ENCODE results near the gene CDK1. TPM values are rescaled to one million over a fixed set of nuclear protein-coding genes. Genes with fewer than 3 reads are reported as not detected.

CDK1 gene
- total RNA-seq, 4 donors from 2014 or later: 0.66 to 3.5 (median 3.0) TPM

DNA sequence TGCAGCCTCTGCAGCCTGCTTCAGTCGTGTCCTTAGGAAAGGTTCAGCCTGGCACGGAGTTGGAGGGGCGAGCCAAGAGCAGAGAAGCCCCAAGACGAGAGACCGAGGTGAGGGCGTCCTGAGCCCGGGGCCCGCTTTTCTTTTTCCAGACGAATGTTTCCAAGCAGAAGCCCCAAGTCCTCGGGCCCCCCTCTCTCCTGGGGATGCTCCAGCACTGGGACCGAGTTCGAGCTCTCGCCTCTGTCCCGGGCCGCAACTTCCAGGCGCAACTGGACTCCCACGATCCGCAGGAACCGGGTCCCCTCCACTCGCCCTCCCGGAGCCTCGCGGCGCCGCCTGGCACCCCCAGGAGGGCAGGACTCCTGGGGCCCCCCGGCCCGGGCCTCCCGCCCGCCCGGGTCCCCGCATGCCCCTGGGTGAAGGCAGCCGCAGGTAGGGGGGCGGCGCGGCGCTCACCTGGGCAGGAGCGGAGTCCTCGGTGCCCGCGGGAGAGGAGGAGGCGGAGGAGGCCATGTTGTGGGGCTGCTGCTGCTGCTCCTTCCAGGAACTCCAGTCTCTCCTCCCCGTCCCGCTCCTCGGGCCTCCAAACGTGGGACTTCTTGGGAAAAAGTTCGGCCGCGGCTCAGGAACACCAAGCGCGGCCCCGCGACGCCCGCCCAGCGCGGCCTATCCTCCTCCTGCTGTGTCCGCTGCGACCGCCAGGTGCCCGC is 45.3 kb upstream of the CDK1 start:
- WGBS, 2 donors: 2 to 3% methylated on average over 29 to 48 of the region's 60 CpGs
- TF ChIP-seq, protein P1, sequence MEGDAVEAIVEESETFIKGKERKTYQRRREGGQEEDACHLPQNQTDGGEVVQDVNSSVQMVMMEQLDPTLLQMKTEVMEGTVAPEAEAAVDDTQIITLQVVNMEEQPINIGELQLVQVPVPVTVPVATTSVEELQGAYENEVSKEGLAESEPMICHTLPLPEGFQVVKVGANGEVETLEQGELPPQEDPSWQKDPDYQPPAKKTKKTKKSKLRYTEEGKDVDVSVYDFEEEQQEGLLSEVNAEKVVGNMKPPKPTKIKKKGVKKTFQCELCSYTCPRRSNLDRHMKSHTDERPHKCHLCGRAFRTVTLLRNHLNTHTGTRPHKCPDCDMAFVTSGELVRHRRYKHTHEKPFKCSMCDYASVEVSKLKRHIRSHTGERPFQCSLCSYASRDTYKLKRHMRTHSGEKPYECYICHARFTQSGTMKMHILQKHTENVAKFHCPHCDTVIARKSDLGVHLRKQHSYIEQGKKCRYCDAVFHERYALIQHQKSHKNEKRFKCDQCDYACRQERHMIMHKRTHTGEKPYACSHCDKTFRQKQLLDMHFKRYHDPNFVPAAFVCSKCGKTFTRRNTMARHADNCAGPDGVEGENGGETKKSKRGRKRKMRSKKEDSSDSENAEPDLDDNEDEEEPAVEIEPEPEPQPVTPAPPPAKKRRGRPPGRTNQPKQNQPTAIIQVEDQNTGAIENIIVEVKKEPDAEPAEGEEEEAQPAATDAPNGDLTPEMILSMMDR (IDR thresholded peaks at IDR 0.05): peak in 4 of 5 experiments; percentile 22 to 41 (median 30)
- no peak for TF ChIP-seq EP300 (IDR thresholded peaks at IDR 0.05)
- no peak for TF ChIP-seq POLR2A (IDR thresholded peaks at IDR 0.05)
- H3K27me3 ChIP-seq: peaks cover 0 to 47% of the 10 kb centered on the region in 2 donors
- peak overlapping the region in 1 of 4 donors; percentile 84 for H3K27ac ChIP-seq
- no peak for DNase-seq (ENCODE audit: low spot score in 2 of 2)
- peak overlapping the region; percentile 26 to 79 (median 58) for H3K4me3 ChIP-seq
- no peaks in the 10 kb centered on the region for H3K36me3 ChIP-seq
- H3K4me1 ChIP-seq: peaks cover 0 to 16% (median 2%) of the 10 kb centered on the region in 4 donors
- H3K9me3 ChIP-seq: no peaks in the 10 kb centered on the region

DNA sequence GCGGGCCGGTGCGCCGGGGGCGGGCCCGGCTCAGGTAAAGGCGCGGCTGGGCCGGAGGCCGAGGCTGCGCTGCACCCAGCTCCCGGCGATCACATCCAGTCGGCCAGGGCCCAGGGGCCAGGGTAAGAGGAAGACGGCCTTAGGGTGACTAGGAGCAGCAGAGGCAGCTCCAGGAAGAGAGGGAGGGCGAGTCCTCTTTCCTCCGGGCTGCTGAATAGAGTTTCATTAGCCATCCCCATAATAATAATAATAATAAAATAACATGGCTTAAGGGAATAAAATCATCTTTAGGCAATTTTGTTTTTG is 44.8 kb upstream of the CDK1 start:
- peaks cover 0 to 47% of the 10 kb centered on the region in 2 donors for H3K27me3 ChIP-seq
- no peak for DNase-seq (ENCODE audit: low spot score in 2 of 2)
- no peaks in the 10 kb centered on the region for H3K36me3 ChIP-seq
- H3K9me3 ChIP-seq: no peaks in the 10 kb centered on the region
- peaks cover 0 to 16% (median 2%) of the 10 kb centered on the region in 4 donors for H3K4me1 ChIP-seq
- TF ChIP-seq POLR2A (IDR thresholded peaks at IDR 0.05) (no peak), EP300 (IDR thresholded peaks at IDR 0.05) (no peak)
- TF ChIP-seq, protein P1 (IDR thresholded peaks at IDR 0.05): no peak
- H3K27ac ChIP-seq: peak overlapping the region in 1 of 4 donors; percentile 84
- peak overlapping the region; percentile 26 to 79 (median 58) for H3K4me3 ChIP-seq
- WGBS, 2 donors: 1 to 10% methylated on average over 7 to 16 of the region's 17 CpGs

DNA sequence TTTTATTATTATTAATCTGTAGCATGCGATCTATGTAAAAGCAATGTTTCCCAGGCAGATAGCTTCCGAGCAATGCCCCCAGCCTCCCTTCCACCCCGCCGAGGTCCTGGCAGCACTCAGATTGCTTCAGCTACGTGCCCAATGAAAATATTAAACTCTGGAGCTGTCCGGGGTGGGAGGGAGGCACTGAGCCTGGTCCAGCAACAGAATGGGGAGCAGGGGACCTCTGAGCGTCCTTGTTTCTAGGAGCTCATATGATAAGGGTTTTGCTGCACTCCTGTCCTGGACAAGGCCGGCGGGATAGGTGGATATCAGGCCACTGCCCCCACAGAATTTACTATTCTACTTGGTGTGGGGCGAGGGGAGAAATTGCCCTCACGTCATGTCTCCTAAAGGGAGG is 44.5 kb upstream of the CDK1 start:
- H3K9me3 ChIP-seq: no peaks in the 10 kb centered on the region
- no peaks in the 10 kb centered on the region for H3K36me3 ChIP-seq
- H3K4me1 ChIP-seq: peaks cover 0 to 16% (median 2%) of the 10 kb centered on the region in 4 donors
- no peak overlapping the region for H3K27ac ChIP-seq
- 70 to 72% methylated on average over 11 of the region's 11 CpGs for WGBS, 2 donors
- H3K4me3 ChIP-seq: peak overlapping the region in 2 of 4 donors; percentile 62 to 79
- no peak for DNase-seq (ENCODE audit: low spot score in 2 of 2)
- TF ChIP-seq, protein P1 (IDR thresholded peaks at IDR 0.05): no peak
- no peak for TF ChIP-seq POLR2A (IDR thresholded peaks at IDR 0.05)
- no peak for TF ChIP-seq EP300 (IDR thresholded peaks at IDR 0.05)
- peaks cover 0 to 47% of the 10 kb centered on the region in 2 donors for H3K27me3 ChIP-seq

GRCh38 chr10:60734226-60734625 is 44.1 kb upstream of the CDK1 start:
- Histone ChIP-seq H3K4me1 (peaks cover 0 to 16% (median 2%) of the 10 kb centered on the region in 4 donors), H3K27me3 (peaks cover 0 to 47% of the 10 kb centered on the region in 2 donors), H3K9me3 (no peaks in the 10 kb centered on the region), H3K36me3 (no peaks in the 10 kb centered on the region), H3K27ac (no peak overlapping the region), H3K4me3 (no peak overlapping the region)
- 79 to 85% methylated on average over 3 of the region's 3 CpGs for WGBS, 2 donors
- no peak for DNase-seq (ENCODE audit: low spot score in 2 of 2)
- TF ChIP-seq EP300 (IDR thresholded peaks at IDR 0.05) (no peak), POLR2A (IDR thresholded peaks at IDR 0.05) (no peak)
- TF ChIP-seq, protein P1 (IDR thresholded peaks at IDR 0.05): no peak

DNA sequence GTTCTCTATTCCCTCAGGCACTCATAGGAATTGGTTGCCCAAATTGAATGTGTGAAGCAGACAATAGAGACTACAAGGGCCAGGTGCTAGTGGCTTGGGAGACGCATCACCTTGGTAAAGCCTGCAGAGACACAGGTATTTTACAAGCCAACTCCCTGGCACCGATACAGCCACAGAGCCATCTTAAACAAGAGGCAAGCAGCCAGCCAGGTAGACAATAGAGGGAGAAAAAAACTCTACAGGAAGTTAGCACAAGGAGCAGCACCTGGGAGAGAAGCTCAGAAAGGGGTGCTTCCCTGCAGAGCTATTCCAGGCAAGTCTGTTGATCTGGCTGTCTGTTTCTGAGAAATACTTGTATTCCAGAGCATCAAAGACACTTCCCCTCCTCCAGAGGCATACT is 43.0 kb upstream of the CDK1 start:
- H3K36me3 ChIP-seq: no peaks in the 10 kb centered on the region
- H3K4me3 ChIP-seq: no peak overlapping the region
- no peak for DNase-seq (ENCODE audit: low spot score in 2 of 2)
- peaks cover 0 to 16% (median 2%) of the 10 kb centered on the region in 4 donors for H3K4me1 ChIP-seq
- 86 to 88% methylated on average over 2 of the region's 2 CpGs for WGBS, 2 donors
- TF ChIP-seq, protein P1 (IDR thresholded peaks at IDR 0.05): no peak
- no peak for TF ChIP-seq POLR2A (IDR thresholded peaks at IDR 0.05)
- no peak for TF ChIP-seq EP300 (IDR thresholded peaks at IDR 0.05)
- H3K9me3 ChIP-seq: no peaks in the 10 kb centered on the region
- peaks cover 0 to 47% of the 10 kb centered on the region in 2 donors for H3K27me3 ChIP-seq
- no peak overlapping the region for H3K27ac ChIP-seq
